Stimulated activated CD8-positive, alpha-beta memory T cell treated with anti-CD3 and anti-CD28 coated beads, Interleukin-7, amount 100 ng/mL, for 1 hour (primary cell): ENCODE results near the gene SYT3.
"Not testable (repeated sequence)": the region's sequence is repeated elsewhere in the genome, so short reads cannot be mapped to it uniquely, and the experiment has no call there.

Experiments used
- DNase-seq, 2 donors: peaks; one replicate each; pipeline ENCODE4 v3.0.0-alpha.2; 2020; ENCODE audit warnings: low read depth in 2 of 2

SYT3 gene

DNA sequence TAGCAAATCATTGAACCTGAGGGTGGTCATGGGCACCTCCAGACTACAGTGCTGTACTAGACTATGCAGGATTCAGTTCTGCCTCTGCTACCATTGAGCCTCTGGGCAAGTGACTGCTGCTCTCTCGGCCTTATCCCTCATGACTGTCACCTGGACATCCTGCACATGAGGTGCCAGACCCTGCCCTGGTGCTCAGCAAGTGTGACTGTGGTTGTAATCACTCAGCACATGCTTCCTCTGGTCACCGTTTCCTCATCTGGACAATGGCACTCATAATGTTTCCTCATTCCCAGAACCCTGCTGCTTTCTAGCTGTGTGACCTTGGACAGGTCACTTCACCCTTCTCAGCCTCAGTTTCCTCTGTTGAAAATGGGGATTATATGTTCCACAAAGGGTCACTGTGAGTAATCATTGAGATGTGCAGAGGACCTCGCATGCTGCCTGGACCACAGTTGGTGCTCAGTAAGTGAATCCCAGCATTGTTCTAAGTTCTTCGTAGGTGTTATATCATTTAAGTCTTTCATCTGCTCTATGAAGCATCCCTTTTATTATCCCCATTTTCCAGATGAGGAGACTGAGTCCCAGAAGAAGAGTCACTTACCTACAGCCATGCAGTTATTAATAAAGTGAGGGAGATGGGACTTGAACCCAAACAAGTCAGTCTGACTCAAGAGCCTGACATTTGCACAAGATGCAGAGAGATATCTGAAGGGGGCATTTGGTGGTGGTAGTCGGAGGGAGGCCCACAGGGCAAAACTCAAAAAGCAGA, 3.2 kb downstream of the SYT3 start:
- DNase-seq = no peak

DNA sequence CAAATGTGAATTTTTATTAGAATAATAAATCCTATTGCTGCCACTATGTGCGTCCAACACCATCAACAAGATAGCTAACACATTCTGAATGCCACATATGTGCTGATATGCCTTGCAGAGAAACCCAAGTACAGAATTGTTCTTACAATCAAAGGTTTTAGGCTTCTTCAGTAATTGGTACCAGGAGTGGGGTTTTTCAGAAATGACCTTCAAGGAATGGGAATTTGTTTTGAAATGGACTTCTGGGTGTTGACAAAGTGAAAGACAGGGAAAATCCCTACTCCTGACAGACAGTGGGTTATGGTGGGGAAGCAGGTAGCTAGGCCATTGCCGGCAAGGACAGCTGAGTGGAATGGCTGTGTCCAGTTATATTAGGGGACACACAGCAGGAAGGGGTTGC, 5.7 kb downstream of the SYT3 start:
- no peak for DNase-seq

DNA sequence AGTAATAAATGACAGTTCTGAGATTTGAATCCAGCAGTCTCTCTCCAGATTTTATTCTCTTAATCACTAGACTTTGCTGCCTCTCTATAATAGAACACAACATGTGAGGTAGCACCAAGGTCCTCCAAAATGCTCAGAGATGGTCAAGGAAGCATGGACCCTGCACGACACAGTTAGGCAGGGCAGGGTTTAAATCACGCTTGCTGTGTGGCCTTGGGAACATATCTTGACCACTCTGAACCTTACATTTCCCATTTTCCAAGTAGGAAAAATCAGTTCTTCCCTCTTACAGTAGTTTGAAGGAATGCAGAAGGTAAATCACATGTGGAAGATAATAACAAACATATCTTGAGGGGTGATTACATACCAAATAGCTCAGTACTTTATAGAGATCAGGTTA, 6.3 kb downstream of the SYT3 start:
- no peak for DNase-seq

DNA sequence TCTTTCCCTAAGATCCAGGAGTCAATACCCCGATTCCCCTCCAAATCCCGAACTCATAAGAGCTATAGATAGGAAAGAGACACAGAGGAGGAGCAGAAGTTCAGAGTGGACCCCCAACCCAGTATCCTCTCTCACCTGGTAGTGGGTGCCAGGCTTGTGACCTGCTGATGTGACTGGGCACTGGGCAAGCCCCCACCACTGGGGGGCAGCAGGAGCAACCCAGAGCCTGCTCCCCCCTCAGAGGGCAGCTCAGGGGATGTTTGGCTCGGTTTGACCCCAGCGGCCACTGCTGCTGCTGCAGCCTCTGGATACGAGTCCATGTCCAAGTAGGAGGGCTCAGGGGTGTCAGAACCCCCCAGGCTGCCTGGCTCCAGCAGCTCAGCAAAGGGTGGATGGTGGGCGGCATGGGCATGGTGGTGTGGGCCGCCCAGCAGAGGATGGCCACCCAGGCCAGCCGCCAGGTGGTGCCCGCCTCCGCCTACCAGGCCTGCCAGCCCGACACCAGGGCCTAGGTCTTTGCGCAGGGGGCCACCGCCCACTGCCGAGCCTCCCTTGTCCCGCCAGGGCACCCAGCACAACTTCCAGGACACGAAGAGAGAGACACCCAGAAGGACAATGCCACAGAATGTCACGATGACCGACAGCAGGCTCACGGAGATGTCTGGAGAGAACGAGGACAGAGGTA, 7.4 kb downstream of the SYT3 start:
- no peak for DNase-seq

DNA sequence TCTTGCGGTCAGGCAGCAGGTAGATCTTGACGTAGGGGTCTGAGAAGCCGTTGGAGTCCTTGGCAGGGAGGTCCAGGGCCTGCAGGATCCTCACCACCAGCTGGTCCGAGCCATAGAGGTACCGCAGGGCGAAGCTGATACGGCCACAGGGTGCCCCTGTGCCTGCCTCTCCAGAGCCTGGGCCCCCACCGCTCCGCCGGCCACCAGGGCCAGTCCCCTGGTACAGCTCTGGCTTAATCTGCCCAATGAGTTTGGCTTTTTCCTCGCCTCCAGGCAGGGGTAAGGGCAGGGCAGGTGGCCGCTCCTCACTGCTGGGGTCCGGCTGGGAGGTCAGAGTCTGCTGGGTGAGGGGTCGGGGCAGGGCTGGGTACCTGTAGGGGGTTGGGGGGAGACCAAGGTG, 9.9 kb downstream of the SYT3 start:
- no peak for DNase-seq

DNA sequence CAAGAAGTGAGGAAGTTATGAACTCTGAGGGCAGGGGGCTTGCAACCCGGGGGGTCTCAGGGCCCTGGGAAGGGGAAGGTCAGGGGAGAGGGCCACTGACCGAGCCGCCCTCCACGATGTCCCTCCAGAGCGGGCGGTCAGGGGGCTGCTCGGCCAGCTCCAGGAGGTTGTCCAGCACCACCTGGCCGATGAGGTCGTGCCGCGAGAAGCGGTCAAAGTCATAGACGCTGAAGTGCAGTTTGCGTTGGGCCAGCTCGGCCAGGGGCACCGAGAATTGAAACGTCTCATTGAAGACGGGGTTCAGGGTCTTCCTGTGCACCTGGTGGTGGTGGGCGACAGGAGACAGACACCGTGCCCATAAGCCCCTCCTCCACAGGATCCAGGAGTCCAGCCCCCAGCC, 10.5 kb downstream of the SYT3 start:
- no peak for DNase-seq

DNA sequence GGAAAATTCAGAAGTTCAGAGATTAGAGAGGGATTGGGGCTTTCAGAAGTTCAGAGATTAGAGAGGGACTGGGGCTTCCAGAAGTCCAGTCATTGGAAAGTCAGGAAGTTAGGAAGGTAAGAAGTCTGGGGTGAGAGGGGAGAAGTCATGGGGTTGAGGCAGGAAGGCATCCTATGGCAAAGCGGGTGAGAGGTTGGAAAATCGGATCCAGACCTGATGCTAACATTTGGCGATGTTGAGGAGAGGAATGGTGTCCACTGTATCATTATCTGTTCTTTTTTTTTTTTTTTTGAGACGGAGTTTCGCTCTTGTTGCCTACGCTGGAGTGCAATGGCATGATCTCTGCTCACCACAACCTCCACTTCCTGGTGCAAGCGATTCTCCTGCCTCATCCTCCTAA, 11.1 kb downstream of the SYT3 start:
- DNase-seq = no peak

DNA sequence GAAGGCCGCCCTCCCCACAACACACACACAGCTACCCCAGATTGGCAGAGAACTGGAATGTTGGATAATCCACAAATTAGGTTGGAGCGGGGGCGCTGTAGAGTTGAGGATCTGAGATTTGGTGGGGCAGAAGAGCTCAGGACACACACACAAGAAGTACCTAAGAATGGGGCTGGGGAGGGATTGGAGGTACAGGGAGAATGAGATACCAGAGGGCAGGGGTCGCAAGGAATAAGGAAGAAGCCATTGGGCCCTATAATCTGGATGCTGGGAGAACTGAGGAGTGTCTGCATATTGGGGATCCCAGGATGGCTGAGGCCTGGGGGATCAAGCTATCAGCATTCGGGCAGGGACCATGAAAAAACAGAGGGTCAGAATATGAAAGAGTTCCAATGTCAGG, 11.5 kb downstream of the SYT3 start:
- DNase-seq = no peak

DNA sequence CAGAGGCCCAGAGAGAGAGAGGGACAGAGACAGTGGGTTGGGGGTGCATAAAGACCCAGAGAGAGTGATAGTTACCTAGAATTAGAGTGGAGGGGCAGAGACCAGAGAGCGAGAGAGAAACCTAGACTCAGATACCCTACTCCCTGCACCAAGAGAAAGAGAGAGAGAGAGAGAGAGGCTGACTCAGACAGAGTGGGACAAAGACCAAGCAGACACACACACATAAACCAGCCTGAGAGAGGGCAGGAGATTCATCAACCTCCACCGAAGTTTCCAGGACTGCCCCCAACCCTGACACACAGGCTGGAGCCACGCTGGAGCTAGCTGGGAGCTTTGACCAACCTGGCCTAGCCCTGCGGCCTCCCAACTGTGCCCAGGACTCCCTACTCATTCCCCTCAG, 12.9 kb downstream of the SYT3 start:
- DNase-seq = no peak

DNA sequence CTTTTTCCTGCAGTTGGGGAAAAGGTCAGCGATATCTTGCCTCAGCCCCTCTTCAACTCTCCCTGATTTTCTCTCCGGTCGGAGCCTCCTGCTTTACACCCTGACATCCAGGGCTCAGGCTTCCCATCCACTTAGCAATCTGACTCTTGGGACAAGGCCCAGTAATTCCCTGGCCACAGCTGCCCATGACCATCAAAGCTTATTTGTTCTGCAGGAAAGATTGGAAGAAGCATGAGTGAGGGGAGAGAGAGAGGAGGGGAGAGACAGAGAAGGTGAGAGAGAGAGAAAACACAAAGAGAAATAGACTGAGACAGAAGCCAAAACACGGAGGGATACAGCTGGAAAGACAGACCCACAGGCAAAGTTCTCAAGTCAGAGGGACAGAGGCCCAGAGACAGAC, 13.7 kb downstream of the SYT3 start:
- no peak for DNase-seq

DNA sequence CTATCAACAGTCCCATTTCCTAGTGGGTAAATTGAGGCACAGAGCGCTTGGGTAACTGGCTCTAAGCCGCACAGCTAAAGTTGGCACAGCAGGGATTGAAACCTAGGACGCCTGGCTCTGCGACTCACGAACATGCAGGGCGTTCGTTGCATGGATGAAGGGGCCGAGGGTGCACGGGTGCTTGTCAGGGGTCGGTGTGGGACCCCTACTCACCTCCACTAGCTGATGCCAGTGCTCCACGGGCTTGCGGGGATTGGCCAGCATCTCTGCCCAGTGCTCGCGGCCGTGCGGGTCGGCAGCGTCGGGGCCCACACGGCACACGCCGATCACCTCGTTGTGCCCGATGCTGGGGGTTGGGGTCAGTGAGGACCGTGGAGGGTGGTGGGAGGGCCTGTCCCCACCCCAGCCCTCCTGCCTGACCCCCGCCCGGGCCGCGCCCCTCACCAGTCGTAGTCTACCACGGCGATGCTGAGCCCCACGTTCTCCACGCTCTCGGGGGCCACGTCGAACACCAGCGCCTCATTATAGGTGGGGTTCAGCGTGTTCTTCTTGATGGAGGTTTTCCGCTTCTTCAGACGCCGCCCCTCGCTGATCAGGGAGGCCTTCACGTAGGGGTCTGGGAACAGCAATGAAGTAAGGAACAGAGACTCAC, 14.6 kb downstream of the SYT3 start:
- no peak for DNase-seq

DNA sequence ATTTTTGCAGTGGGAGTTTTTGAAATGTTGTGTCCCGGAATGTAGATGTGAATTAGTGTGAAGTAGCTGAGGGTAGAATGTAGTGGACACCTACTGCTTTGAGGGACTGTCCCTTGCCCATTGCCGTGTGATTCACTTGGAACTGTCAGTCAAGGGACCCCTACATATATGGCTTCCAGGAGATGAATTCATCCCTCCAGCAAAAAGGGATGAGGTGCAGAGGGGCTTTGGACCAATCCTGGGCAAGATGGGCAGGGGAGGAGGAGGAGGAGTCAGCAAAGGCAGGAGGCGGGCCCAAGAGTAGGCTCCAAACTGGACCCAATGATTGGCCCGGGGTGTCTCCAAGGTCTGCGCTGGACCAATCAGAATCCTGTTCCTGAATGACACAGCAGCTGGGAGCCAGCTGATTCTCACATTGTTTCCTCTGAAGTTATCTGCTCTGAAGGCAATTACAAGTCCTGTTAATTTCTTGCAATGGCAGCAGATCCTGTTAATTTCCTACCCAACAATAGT, 19.2 kb downstream of the SYT3 start:
- not testable (repeated sequence) for DNase-seq

DNA sequence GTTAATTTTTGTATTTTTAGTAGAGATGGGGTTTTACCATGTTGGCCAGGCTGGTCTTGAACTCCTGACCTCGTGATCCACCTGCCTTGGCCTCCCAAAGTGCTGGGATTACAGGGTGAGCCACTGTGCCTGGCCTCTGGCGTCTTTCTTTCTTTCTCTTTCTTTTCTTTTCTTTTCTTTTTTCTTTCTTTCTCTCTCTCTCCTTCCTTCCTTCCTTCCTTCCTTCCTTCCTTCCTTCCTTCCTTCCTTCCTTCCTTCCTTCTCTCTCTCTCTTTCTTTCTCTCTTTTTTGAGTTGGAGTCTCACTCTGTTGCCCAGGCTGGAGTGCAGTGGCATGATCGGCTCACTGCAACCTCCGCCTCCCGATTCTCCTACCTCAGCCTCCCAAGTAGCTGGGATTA, 20.5 kb downstream of the SYT3 start:
- DNase-seq = not testable (repeated sequence)

DNA sequence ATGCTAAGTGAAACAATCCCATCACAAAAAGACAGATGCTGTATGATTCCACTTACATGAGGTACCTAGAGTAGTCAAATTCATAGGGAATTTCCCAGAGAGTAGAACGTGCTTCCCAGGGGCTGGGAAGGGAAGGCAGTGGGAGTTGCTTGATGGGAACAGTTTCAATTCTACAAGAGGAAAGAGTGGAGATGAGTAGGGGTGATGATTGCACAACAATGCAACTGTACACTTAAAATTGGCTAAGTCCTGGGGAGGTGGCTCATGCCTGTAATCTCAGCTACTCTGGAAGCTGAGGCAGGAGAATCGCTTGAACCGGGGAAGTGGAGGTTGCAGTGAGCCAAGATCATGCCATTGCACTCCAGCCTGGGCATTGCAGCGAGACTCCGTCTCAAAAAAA, 21.3 kb downstream of the SYT3 start:
- DNase-seq = not testable (repeated sequence)

DNA sequence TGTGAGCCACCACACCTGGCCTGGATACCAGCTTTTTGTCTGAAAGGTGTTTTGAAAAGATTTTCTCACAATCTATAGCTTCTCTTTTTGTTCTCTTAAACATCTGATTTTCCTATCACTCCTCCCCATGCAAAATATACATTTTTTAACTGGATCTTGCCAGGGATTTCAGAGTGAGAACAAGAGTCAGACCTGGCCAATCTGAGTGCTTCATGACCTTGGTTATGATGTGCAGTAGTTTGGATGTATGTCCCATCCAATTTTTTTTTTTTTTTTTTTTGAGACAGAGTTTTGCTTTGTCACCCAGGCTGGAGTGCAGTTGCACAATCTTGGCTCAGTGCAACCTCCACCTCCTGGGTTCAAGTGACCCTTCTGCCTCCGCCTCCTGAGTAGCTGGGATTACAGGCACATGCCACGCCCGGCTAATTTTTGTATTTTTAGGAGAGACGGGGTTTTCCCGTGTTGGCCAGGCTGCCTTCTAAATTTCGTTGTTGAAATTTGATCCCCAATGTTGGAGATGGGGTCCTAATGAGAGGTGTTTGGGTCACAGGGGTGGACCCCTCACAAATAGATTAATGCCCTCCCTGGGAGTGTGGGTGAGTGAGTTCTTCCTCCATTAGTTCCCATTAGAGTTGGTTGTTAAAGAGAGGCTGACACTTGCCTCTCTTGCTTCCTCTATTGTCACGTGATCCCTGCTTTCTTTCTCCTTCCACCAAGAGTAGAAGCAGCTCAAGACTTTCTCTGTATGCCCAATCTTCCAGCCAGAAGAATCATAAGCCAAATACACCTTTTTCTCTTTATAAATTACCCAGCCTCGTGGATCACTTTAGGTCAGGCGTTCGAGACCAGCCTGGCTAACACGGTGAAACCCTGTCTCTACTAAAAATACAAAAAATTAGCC, 26.9 kb downstream of the SYT3 start:
- DNase-seq = not testable (repeated sequence)

DNA sequence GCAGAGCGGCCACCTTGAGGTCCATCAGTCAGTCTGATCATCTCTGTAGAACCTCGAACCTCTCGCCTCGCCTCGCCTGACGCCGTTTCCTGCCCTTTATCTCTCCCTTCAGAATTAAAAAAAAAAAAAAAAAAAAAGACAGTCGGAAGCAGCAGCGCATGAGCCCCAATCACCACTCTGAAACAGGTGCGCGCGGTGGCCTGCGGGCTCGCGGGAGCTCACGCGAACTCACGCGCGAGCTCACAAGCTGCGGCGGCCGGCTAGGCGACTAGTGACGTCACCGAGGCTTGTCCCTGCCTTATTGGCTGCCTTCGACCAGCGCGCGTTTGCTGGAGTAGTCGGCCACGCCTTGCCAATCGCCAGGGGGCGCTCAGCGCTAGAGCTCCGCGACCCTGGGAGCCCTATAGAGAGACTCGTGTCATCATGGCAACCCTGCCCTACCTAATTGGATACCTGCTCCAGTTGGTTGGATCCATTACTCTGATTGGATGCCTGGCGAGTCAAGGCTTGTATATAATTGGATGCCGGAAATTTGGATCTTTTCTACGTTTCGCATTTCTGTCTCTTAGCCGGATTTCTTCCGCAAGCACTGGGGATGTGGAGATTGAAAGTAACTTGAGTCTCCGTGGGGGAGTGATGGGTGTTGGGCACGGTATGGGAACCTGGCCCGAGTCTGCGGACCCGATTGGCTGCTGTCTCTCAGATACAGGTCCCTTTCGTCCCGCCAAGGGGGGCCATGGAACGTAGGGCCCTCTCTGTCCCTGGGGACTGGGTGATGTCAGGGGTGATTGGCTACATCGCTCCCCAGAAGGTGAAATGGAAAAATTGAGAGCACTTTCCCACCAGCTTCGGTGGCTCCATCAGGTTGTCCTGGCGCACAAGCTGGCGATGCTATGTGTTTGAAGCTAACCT, 31.6 kb downstream of the SYT3 start:
- peak; percentile 11 to 40 for DNase-seq

DNA sequence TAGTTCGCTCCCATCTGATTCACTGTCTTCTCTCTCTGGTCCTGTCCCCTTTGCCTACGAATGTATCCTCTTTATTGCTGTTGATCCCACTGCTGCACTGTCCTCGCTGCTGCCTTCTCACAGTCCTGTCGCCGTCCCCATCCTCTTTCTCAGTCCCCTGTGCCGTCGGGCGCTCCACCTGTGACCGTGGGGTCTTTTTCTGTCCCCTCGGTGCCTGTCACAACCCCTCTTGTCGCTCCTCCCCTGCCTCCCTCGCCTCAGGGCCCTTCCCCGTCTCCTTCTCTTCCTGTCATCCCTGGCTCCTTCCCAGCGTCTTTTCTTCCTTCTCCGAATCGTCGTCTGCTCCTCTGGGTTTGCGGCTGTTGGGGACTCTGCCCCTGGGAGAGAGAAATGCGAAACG, 32.3 kb downstream of the SYT3 start:
- DNase-seq = no peak

DNA sequence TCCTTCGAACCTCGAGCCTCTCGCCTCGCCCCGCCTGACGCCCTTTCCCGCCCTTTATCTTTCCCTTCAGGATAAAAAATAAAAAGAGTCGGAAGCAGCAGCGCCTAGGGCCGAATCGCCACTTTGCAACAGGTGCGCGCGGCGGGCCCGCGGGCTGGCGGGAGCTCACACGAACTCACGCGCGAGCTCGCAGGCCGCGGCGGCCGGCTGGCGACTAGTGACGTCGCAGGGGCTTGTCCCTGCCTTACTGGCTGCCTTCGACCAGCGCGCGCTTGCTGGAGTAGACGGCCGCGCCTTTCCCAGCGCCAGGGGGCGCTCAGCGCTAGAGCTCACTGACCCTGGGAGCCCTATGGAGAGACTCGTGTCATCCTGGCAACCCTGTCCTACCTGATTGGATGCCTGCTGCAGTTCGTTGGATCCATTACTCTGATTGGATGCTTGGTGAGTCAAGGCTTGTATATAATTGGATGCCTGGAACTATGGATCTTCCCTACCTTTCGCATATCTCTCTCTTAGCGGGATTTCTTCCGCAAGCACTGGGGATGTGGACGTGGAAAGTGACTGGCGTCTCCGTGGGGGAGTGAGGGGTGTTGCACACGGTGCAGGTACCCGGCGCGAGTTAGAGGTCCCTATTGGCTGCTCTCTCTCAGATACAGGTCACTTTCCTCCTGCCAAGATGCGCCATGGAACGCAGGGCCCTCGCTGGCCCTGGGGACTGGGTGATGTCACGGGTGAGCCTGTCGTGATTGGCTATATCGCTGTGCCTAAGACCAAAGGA, 33.4 kb downstream of the SYT3 start:
- DNase-seq = not testable (repeated sequence)

DNA sequence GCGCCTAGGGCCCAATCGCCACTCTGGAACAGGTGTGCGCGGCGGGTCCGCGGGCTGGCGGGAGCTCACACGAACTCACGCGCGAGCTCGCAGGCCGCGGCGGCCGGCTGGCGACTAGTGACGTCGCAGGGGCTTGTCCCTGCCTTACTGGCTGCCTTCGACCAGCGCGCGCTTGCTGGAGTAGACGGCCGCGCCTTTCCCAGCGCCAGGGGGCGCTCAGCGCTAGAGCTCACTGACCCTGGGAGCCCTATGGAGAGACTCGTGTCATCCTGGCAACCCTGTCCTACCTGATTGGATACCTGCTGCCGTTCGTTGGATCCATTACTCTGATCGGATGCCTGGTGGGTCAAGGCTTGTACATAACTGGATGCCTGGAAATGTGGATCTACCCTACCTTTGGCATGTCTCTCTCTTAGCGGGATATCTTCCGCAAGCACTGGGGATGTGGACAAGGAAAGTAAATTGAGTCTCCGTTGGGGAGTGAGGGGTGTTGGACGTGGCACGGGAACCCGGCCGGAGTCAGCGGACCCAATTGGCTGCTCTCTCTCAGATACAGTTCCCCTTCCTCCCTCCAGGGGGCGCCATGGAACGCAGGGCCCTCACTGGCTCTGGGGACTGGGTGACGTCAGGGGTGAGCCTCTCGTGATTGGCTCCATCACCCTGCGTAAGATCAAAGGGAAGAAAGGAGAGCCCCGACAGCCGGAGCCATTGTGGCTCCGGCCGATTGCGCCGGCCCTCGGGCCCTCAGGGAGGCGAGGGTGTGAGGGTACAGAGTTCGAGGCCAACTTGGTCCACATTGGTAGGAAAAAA, 35.2 kb downstream of the SYT3 start:
- not testable (repeated sequence) for DNase-seq
